SK-N-SH (cell line): ENCODE data around the gene PARD3. TPM values are rescaled to one million over a fixed set of nuclear protein-coding genes. Genes with fewer than 3 reads are reported as not detected.

ENCODE experiments used
- CTCF ChIA-PET: fragments of 300-600, 350-600 bp; formaldehyde crosslinking; extraction: SDS; loops from one replicate; lab custom pipeline; 2021; lab: Yijun Ruan, JAX
- POLR2A ChIA-PET: fragments of 350-600 bp; sonication (Branson Sonifier 250); formaldehyde crosslinking; extraction: SDS; loops from one replicate; lab custom pipeline; 2020; ENCODE audit warnings: antibody characterized with exemption, inconsistent platforms; lab: Yijun Ruan, JAX
- DNase-seq: peaks from one replicate; pipeline ENCODE4 v3.0.0; 2012
- H2AFZ ChIP-seq: fragments of 200-600 bp; sonication (generic); 2 replicates; pipeline ENCODE4 v1.8.1; 2016; ENCODE audit warnings: antibody characterized with exemption, mild to moderate bottlenecking, low read depth
- H3F3A ChIP-seq: fragments of 200-600 bp; sonication (generic); replicated peaks from 2 replicates; pipeline ENCODE3; 2016; ENCODE audit warnings: antibody characterized with exemption, mild to moderate bottlenecking; ENCODE audit not compliant: insufficient read depth
- H3K27ac ChIP-seq, 2 experiments: fragments of 200-500 bp in 1 of 2; fragments of 200-600 bp in 1 of 2; sonication (Bioruptor generic) in 1 of 2; sonication (generic), shearing (Covaris generic) in 1 of 2; 2 replicates each; pipeline versions ENCODE4 v1.5.1 to v1.6.1; 2014 to 2016; ENCODE audit warnings: low read depth in 2 of 2, inconsistent platforms in 1 of 2, low read length in 1 of 2, mild to moderate bottlenecking in 1 of 2, mixed read lengths in 1 of 2
- H3K27me3 ChIP-seq: fragments of 200-600 bp; sonication (generic), shearing (Covaris generic); 2 replicates; pipeline ENCODE4 v1.6.1; 2016; ENCODE audit warnings: mixed run types; ENCODE audit not compliant: insufficient read depth
- H3K36me3 ChIP-seq, 2 experiments: fragments of 200-500 bp in 1 of 2; fragments of 200-600 bp in 1 of 2; sonication (Bioruptor generic) in 1 of 2; sonication (generic) in 1 of 2; replicated peaks in 1 of 2; 2 replicates each; pipeline versions ENCODE3 to v1.5.1; 2014 to 2016; ENCODE audit warnings: low read length in 1 of 2, mild to moderate bottlenecking in 1 of 2; ENCODE audit not compliant: insufficient read depth in 2 of 2, control insufficient read depth in 1 of 2
- H3K4me1 ChIP-seq, 2 experiments: fragments of 200-500 bp in 1 of 2; fragments of 200-600 bp in 1 of 2; sonication (Bioruptor generic) in 1 of 2; sonication (generic), shearing (Covaris generic) in 1 of 2; 2 replicates each; pipeline versions ENCODE4 v1.5.1 to v1.6.1; 2014 to 2016; ENCODE audit warnings: low read depth in 1 of 2, low read length in 1 of 2, mixed run types in 1 of 2; ENCODE audit not compliant: insufficient read depth in 2 of 2, control insufficient read depth in 1 of 2
- H3K4me2 ChIP-seq: fragments of 200-600 bp; sonication (generic), shearing (Covaris generic); 2 replicates; pipeline ENCODE4 v1.6.1; 2017; ENCODE audit warnings: mixed run types
- H3K4me3 ChIP-seq, 2 experiments: fragments of 200-500 bp in 1 of 2; fragments of 200-600 bp in 1 of 2; sonication (Bioruptor generic) in 1 of 2; sonication (generic), shearing (Covaris generic) in 1 of 2; 2 replicates each; pipeline versions ENCODE4 v1.5.1 to v1.8.1; 2014 to 2016; ENCODE audit warnings: low read depth in 2 of 2, inconsistent platforms in 1 of 2, low read length in 1 of 2, mild to moderate bottlenecking in 1 of 2, mixed read lengths in 1 of 2, moderate library complexity in 1 of 2
- H3K79me2 ChIP-seq: fragments of 200-600 bp; sonication (generic); 2 replicates; pipeline ENCODE4 v1.8.1; 2017; ENCODE audit warnings: mild to moderate bottlenecking; ENCODE audit not compliant: insufficient read depth
- H3K9ac ChIP-seq: fragments of 200-600 bp; sonication (generic); 2 replicates; pipeline ENCODE4 v1.6.1; 2017; ENCODE audit warnings: mixed run types
- H3K9me2 ChIP-seq: fragments of 200-600 bp; sonication (generic); 2 replicates; pipeline ENCODE4 v1.6.1; 2017; ENCODE audit warnings: mixed run types
- H3K9me3 ChIP-seq: fragments of 200-600 bp; sonication (generic); 2 replicates; pipeline ENCODE4 v1.6.1; 2017; ENCODE audit warnings: mixed run types, mild to moderate bottlenecking, moderate library complexity
- H4K20me1 ChIP-seq: fragments of 200-600 bp; sonication (generic); 2 replicates; pipeline ENCODE4 v1.6.1; 2017; ENCODE audit warnings: mild to moderate bottlenecking, mixed run types; ENCODE audit not compliant: insufficient read depth
- CHD2 ChIP-seq: fragments of 150-350 bp; IDR thresholded peaks from 2 replicates; pipeline ENCODE4 v1.6.1; 2018; ENCODE audit warnings: low read length; ENCODE audit not compliant: partially characterized antibody
- CTCF ChIP-seq: fragments of 200-600 bp; sonication (generic); IDR thresholded peaks from 2 replicates; pipeline ENCODE4 v1.6.1; 2017; ENCODE audit warnings: antibody characterized with exemption, mild to moderate bottlenecking, moderate library complexity
- EZH2phosphoT487 ChIP-seq: fragments of 200-600 bp; sonication (generic); IDR thresholded peaks from 2 replicates; pipeline ENCODE4 v1.6.1; 2017; ENCODE audit warnings: low read depth, mixed run types, mild to moderate bottlenecking, antibody characterized with exemption, moderate library complexity, borderline replicate concordance
- GABPA ChIP-seq: IDR thresholded peaks from 2 replicates; pipeline ENCODE4 v1.4.0; 2012; ENCODE audit warnings: low read depth, mild to moderate bottlenecking
- JUND ChIP-seq: IDR thresholded peaks from 2 replicates; pipeline ENCODE4 v1.4.0; 2012
- MAX ChIP-seq: IDR thresholded peaks from 2 replicates; pipeline ENCODE4 v1.4.0; 2012; ENCODE audit warnings: low read depth
- MXI1 ChIP-seq: IDR thresholded peaks from 2 replicates; pipeline ENCODE4 v1.6.1; 2012; ENCODE audit warnings: mild to moderate bottlenecking, low read depth, low read length, improper control_type of control experiment
- NFIC ChIP-seq: IDR thresholded peaks from 2 replicates; pipeline ENCODE4 v1.4.0; 2012; ENCODE audit warnings: borderline replicate concordance
- RFX5 ChIP-seq: IDR thresholded peaks from 2 replicates; pipeline ENCODE4 v1.6.1; 2012; ENCODE audit warnings: mild to moderate bottlenecking, improper control_type of control experiment, low read length
- RXRA ChIP-seq: IDR thresholded peaks from 2 replicates; pipeline ENCODE4 v1.4.0; 2012; ENCODE audit warnings: low read depth, mild to moderate bottlenecking, borderline replicate concordance
- TAF1 ChIP-seq: IDR thresholded peaks from 2 replicates; pipeline ENCODE4 v1.6.1; 2012; ENCODE audit warnings: low read depth, mild to moderate bottlenecking, low read length, moderate library complexity, borderline replicate concordance
- WGBS: methylation state at CpG from one replicate; pipeline ENCODE4 v1.1.6; 2017; ENCODE audit warnings: low lambda C conversion rate; 5-methylcytosine and 5-hydroxymethylcytosine counted together
- polyA plus RNA-seq, 3 experiments: library from polyadenylated mRNA; depleted of rRNA; stranded (reverse); fragments of >200 nt; gene quantifications; 2 replicates each; pipeline ENCODE4 v1.2.3, GENCODE V29; 2012

Gene PARD3
- polyA plus RNA-seq, 1 of the 3 experiments (the other 2 are of a cell fraction), result 29.4 TPM

- Histone ChIP-seq H3K9me2 (no peaks in the 10 kb centered on the region), H3K9ac (no peak overlapping the region), H4K20me1 (no peaks in the 10 kb centered on the region), H3K27ac (no peak overlapping the region), H2AFZ (no peak overlapping the region), H3K36me3 (no peaks in the 10 kb centered on the region), H3K27me3 (no peaks in the 10 kb centered on the region), H3K4me1 (no peaks in the 10 kb centered on the region; a peak in 2 of 4 replicates), H3K4me3 (no peak overlapping the region), H3K9me3 (no peaks in the 10 kb centered on the region), H3K79me2 (no peaks in the 10 kb centered on the region), H3F3A (no peaks in the 10 kb centered on the region), H3K4me2 (no peak overlapping the region)
- 84% methylated on average over 3 of the region's 3 CpGs for WGBS
- POLR2A ChIA-PET, result no interaction called here
- TF ChIP-seq EZH2phosphoT487 (no peak), JUND (no peak), MXI1 (no peak), MAX (no peak), CTCF (no peak)
- CTCF ChIA-PET, result interaction anchor here (1.5 kb wide), 1 partner anchor 42 kb away, joined by 4 read pairs; no protein-coding TSS in a partner anchor
- DNase-seq, result no peak
These were observed 47.8 kb upstream of the PARD3 start for GRCh38 chr10:34862892-34863291.

- no peak for DNase-seq
- Histone ChIP-seq H3K36me3 (no peaks in the 10 kb centered on the region), H3K9me2 (no peaks in the 10 kb centered on the region), H3F3A (no peaks in the 10 kb centered on the region), H3K9ac (no peak overlapping the region), H3K9me3 (no peaks in the 10 kb centered on the region), H3K27me3 (no peaks in the 10 kb centered on the region), H3K27ac (no peak overlapping the region), H2AFZ (no peak overlapping the region), H4K20me1 (no peaks in the 10 kb centered on the region), H3K4me2 (no peak overlapping the region), H3K4me3 (no peak overlapping the region), H3K4me1 (no peaks in the 10 kb centered on the region; a peak in 2 of 4 replicates), H3K79me2 (no peaks in the 10 kb centered on the region)
- 75% methylated on average over 6 of the region's 8 CpGs for WGBS
- CTCF ChIA-PET, result interaction anchor here (1.5 kb wide), 1 partner anchor 43 kb away, joined by 4 read pairs; no protein-coding TSS in a partner anchor
- TF ChIP-seq RXRA (no peak), GABPA (no peak), CHD2 (no peak), NFIC (no peak), RFX5 (no peak), JUND (no peak), TAF1 (no peak)
- POLR2A ChIA-PET, result no interaction called here
These were observed 46.4 kb upstream of the PARD3 start for GRCh38 chr10:34861293-34862021.
